Osteocyte (in vitro differentiated cells): ENCODE measurements around the gene SLC45A1. TPM values are rescaled to one million over a fixed set of nuclear protein-coding genes. Genes with fewer than 3 reads are reported as not detected.

Source experiments
- DNase-seq: peaks from one replicate; pipeline ENCODE4 v3.0.0; 2021; ENCODE audit warnings: mixed read lengths; ENCODE audit not compliant: unreplicated experiment; ENCODE audit errors: extremely low spot score
- H3K27ac Mint-ChIP-seq: one replicate; pipeline ENCODE4 v1.8.0; 2021; ENCODE audit warnings: mild to moderate bottlenecking, mixed read lengths; ENCODE audit not compliant: unreplicated experiment
- H3K27me3 Mint-ChIP-seq: one replicate; pipeline ENCODE4 v1.8.0; 2021; ENCODE audit warnings: mixed read lengths; ENCODE audit not compliant: unreplicated experiment
- H3K36me3 Mint-ChIP-seq: one replicate; pipeline ENCODE4 v1.8.0; 2021; ENCODE audit warnings: mixed read lengths; ENCODE audit not compliant: unreplicated experiment
- H3K4me1 Mint-ChIP-seq: one replicate; pipeline ENCODE4 v1.8.0; 2021; ENCODE audit warnings: mixed read lengths; ENCODE audit not compliant: unreplicated experiment
- H3K4me3 Mint-ChIP-seq: one replicate; pipeline ENCODE4 v1.8.0; 2021; ENCODE audit warnings: mild to moderate bottlenecking, moderate library complexity, mixed read lengths; ENCODE audit not compliant: unreplicated experiment
- H3K9me3 Mint-ChIP-seq: one replicate; pipeline ENCODE4 v1.8.0; 2021; ENCODE audit warnings: mixed read lengths; ENCODE audit not compliant: unreplicated experiment
- CTCF ChIP-seq: fragments of 200-600 bp; sonication (generic); IDR thresholded peaks from 2 replicates; pipeline ENCODE4 v1.5.0; 2021; ENCODE audit warnings: antibody characterized with exemption, mild to moderate bottlenecking, moderate library complexity
- total RNA-seq: library from RNA; stranded (reverse); gene quantifications from 2 replicates; pipeline ENCODE4 v1.2.1, GENCODE V29; 2021

SLC45A1 gene
- total RNA-seq, 1 donor from 2014 or later, result 3.2 TPM

GRCh38 chr1:8314346-8315280 lies 3.3 kb upstream of the SLC45A1 start:
- peak; percentile 97 for TF ChIP-seq CTCF
- Mint-ChIP-seq H3K4me1 (peaks cover 17% of the 10 kb centered on the region), H3K36me3 (no peaks in the 10 kb centered on the region), H3K9me3 (no peaks in the 10 kb centered on the region), H3K27ac (no peak overlapping the region), H3K4me3 (no peak overlapping the region), H3K27me3 (no peaks in the 10 kb centered on the region)
- peak; percentile 93 for DNase-seq

- H3K27me3 Mint-ChIP-seq, result no peaks in the 10 kb centered on the region
- H3K36me3 Mint-ChIP-seq, result no peaks in the 10 kb centered on the region
- no peak overlapping the region for H3K27ac Mint-ChIP-seq
- no peaks in the 10 kb centered on the region for H3K9me3 Mint-ChIP-seq
- no peak for DNase-seq
- peak; percentile 21 for TF ChIP-seq CTCF
- H3K4me1 Mint-ChIP-seq, result peaks cover 17% of the 10 kb centered on the region
- H3K4me3 Mint-ChIP-seq, result no peak overlapping the region
These were observed 2.1 kb upstream of the SLC45A1 start for GRCh38 chr1:8315573-8316475.

GRCh38 chr1:8318436-8318835 lies 522 bp downstream of the SLC45A1 start:
- Mint-ChIP-seq H3K4me3 (peak overlapping the region; percentile 65), H3K9me3 (no peaks in the 10 kb centered on the region), H3K27ac (no peak overlapping the region), H3K36me3 (no peaks in the 10 kb centered on the region), H3K4me1 (peaks cover 17% of the 10 kb centered on the region), H3K27me3 (no peaks in the 10 kb centered on the region)
- no peak for TF ChIP-seq CTCF
- no peak for DNase-seq

- H3K27me3 Mint-ChIP-seq, result no peaks in the 10 kb centered on the region
These were observed 3.7 kb downstream of the SLC45A1 start for GRCh38 chr1:8321612-8322011.

More at GRCh38 chr1:8321612-8322011, 3.7 kb downstream of the SLC45A1 start:
- Mint-ChIP-seq H3K36me3 (no peaks in the 10 kb centered on the region), H3K9me3 (no peaks in the 10 kb centered on the region), H3K4me3 (no peak overlapping the region), H3K27ac (no peak overlapping the region), H3K4me1 (peaks cover 2% of the 10 kb centered on the region)
- no peak for TF ChIP-seq CTCF
- DNase-seq, result no peak
